ENCODE measurements around the gene OGA.

Gene OGA

DNA sequence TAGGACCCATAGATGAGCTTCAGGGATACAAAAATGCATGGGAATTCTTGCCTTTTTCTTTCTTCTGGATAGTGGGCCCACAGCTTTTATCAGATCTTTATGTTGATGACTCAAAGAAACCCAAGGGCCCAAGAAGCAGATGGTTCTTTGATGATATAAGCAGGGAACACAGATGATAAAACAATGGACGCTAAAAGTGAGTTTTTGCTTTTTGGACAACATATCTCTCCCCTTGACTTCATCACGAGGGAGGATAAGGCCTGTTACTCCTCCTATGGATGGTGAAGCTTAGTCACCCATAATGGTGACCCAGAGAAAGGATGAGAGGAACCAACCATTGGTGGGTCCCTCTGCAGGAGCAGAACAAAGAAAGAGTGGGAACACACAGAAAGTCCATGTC lies 6.5 kb upstream of the OGA start:
- Histone ChIP-seq H3K27me3 (ENCODE audit: control insufficient read depth, insufficient read depth, low read length) (no peaks in the 10 kb centered on the region), H3K9me3 (ENCODE audit: control insufficient read depth, insufficient read depth, low read length) (no peaks in the 10 kb centered on the region), H3K9ac (ENCODE audit: low read depth, low read length) (no peak overlapping the region), H3K4me1 (ENCODE audit: control insufficient read depth, insufficient read depth, low read length) (no peaks in the 10 kb centered on the region; the same call in 1 of the 2 replicates), H3K36me3 (ENCODE audit: control insufficient read depth, insufficient read depth, low read length) (0 out of 2 replicates have a peak, but pooled peaks cover 3% of the 10 kb centered on the region), H3K27ac (ENCODE audit: low read depth, low read length) (no peak overlapping the region), H3K4me3 (ENCODE audit: low read depth, low read length) (no peak overlapping the region)

DNA sequence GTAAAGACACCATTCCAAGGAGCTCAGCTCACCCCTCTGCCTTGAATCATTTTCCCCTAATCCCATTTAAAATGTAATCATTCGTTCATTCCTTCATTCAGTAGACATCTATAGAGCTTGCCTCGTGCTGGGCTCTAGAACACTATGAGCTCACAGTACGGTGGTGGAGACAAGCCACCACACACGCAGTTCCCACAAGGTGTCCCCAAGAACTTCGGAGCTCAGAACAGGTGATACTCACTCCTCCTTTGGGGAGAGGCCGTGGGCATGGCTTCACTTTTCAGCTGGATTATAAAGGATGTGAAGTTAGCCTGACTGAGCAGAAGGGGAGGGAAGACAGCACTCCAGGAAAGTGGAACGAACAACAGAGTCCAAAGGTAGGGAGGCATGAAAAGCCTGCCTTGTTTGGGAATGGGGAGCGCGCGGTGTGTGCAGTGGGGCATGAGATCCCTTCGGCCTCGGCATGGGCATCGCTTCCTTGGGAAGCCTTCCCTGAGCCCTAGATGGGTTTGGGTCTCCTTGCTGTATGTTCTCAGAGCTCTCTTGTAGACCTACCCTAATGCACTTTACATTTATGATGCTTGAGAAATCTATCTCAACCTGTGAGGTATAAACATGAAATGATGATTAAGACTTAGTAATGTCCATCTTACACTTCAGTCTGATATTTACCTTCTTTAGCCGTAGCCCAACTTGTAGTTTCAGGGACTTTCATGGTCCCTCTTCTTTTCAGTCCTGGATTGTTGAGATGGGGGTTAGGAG lies 809 bp upstream of the OGA start:
- H3K4me3 ChIP-seq (ENCODE audit: low read depth, low read length) = peak overlapping the region; percentile 97
- H3K9me3 ChIP-seq (ENCODE audit: control insufficient read depth, insufficient read depth, low read length) = no peaks in the 10 kb centered on the region
- H3K36me3 ChIP-seq (ENCODE audit: control insufficient read depth, insufficient read depth, low read length) = no peaks in the 10 kb centered on the region
- H3K4me1 ChIP-seq (ENCODE audit: control insufficient read depth, insufficient read depth, low read length) = peaks cover 15% of the 10 kb centered on the region; the same call in 1 of the 2 replicates
- H3K27ac ChIP-seq (ENCODE audit: low read depth, low read length) = peak overlapping the region; percentile 88
- H3K27me3 ChIP-seq (ENCODE audit: control insufficient read depth, insufficient read depth, low read length) = no peaks in the 10 kb centered on the region
- peak overlapping the region; percentile 61 for H3K9ac ChIP-seq (ENCODE audit: low read depth, low read length)

DNA sequence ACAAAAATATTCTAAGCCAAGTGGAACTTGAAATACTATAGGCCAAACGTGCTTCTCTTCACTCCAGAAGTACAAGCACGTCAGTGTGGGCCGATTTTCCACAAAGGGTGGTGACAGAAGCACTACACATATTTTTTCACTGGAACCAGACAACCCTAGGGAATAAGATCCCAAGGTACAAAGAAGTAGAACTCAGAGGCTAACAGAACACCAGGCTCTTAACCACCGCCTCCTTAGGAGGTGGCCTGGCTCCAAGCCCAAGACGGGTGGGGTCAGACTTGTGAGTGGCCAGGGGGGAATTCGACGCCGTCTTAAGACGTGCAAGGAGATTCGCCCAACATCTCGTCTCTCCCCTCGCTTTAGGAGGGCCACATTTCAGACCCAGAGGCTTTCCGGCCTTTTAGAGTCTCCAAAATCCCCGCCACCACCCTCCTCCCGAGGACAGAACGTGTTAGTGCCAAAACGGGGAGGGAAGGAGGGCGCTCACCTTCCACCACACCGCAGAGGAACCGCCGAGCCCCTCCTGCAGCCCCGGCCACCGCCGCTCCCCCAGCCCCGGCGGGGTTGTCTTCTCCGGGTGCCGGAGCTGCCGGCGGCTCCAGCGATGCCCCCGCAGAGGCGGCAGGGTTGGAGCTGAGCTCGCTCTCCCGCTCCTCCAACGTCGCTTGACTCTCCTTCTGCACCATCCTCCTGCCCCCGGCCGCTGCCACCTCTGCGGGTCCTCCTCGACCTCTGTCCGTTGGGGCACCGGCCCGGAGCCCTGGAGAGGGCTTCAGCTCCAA lies 716 bp downstream of the OGA start:
- peak overlapping the region; percentile 97 for H3K4me3 ChIP-seq (ENCODE audit: low read depth, low read length)

DNA sequence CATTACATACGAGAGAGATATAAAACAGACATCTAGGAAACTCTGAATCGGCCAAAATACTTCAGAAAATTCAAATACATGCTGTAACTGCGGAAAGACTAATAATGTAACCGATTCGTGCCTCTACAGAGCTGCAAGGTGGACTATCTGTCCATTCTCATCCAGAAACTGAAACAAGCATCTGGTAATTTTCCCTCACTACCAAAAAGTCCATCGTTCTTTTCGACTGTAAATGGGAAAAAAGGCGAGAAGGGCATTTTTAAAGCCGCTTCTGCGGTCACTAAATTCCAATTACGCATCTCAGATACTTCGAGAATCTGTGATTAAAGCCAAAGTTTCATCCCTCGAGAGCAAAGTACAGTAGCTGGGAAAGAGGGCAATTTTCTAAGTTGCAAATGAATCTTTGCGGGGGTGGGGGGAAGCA lies 1.3 kb downstream of the OGA start:
- Histone ChIP-seq H3K36me3 (ENCODE audit: control insufficient read depth, insufficient read depth, low read length) (peaks cover 17% of the 10 kb centered on the region), H3K27ac (ENCODE audit: low read depth, low read length) (peak overlapping the region; percentile 98), H3K9ac (ENCODE audit: low read depth, low read length) (peak overlapping the region; percentile 100), H3K4me3 (ENCODE audit: low read depth, low read length) (peak overlapping the region; percentile 97), H3K27me3 (ENCODE audit: control insufficient read depth, insufficient read depth, low read length) (no peaks in the 10 kb centered on the region), H3K4me1 (ENCODE audit: control insufficient read depth, insufficient read depth, low read length) (peaks cover 24% of the 10 kb centered on the region), H3K9me3 (ENCODE audit: control insufficient read depth, insufficient read depth, low read length) (no peaks in the 10 kb centered on the region)

More for the DNA sequence above, 716 bp downstream of the OGA start:
- peak overlapping the region; percentile 98 for H3K27ac ChIP-seq (ENCODE audit: low read depth, low read length)
- no peaks in the 10 kb centered on the region for H3K9me3 ChIP-seq (ENCODE audit: control insufficient read depth, insufficient read depth, low read length)
- H3K36me3 ChIP-seq (ENCODE audit: control insufficient read depth, insufficient read depth, low read length) = peaks cover 11% of the 10 kb centered on the region
- H3K9ac ChIP-seq (ENCODE audit: low read depth, low read length) = peak overlapping the region; percentile 100
- no peaks in the 10 kb centered on the region for H3K27me3 ChIP-seq (ENCODE audit: control insufficient read depth, insufficient read depth, low read length)
- H3K4me1 ChIP-seq (ENCODE audit: control insufficient read depth, insufficient read depth, low read length) = peaks cover 23% of the 10 kb centered on the region

DNA sequence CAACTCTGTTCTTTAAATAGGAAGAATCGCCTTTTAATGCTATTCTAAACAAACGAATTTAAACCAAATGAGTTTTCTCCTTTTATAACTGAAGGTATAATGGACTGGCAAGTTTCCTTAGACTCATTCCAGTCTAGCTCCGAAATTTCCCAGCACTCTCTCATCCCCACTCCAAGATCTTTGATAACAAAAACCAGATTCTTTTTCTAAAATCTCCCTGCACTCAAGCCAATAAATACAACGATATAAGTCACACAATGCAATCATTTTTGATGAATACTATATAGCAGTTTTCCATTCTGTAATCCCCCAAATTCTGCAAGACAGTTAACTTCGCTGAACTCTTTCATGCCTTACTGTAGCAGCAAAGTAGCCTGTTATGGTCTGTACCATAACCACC lies 1.9 kb downstream of the OGA start:
- H3K4me1 ChIP-seq (ENCODE audit: control insufficient read depth, insufficient read depth, low read length) = peaks cover 24% of the 10 kb centered on the region
- peak overlapping the region; percentile 7 for H3K27ac ChIP-seq (ENCODE audit: low read depth, low read length)
- H3K36me3 ChIP-seq (ENCODE audit: control insufficient read depth, insufficient read depth, low read length) = peaks cover 22% of the 10 kb centered on the region
- H3K9ac ChIP-seq (ENCODE audit: low read depth, low read length) = peak overlapping the region; percentile 100
- H3K4me3 ChIP-seq (ENCODE audit: low read depth, low read length) = peak overlapping the region; percentile 97
- no peaks in the 10 kb centered on the region for H3K9me3 ChIP-seq (ENCODE audit: control insufficient read depth, insufficient read depth, low read length)
- H3K27me3 ChIP-seq (ENCODE audit: control insufficient read depth, insufficient read depth, low read length) = no peaks in the 10 kb centered on the region

DNA sequence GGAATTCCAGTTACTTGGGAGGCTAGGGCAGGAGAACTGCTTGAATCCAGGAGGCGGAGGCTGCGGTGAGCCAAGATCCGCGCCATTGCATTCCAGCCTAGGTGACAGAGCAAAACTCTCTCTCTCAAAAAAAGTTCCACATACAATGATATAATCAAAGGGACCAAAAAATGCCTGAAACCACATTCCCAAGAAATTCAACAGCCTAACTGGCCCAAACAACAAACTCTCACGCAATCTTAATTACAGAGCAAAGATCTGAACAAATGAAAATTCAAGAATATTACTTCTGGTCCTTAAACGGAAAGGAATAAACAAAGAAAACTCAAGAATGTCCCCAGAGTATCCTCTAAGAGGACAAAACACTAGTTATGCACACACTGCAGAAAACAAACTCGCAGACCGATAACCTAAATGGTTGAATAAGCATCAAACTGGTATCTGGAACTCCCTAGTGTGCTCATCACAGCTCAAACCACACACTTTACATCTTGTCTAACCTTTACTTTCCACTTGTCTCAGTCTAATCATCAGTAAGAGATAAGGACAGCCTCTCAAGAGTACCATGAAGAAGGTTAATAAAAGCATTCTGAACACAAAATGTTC lies 3.7 kb downstream of the OGA start:
- Histone ChIP-seq H3K27ac (ENCODE audit: low read depth, low read length) (no peak overlapping the region), H3K9me3 (ENCODE audit: control insufficient read depth, insufficient read depth, low read length) (no peaks in the 10 kb centered on the region), H3K9ac (ENCODE audit: low read depth, low read length) (no peak overlapping the region), H3K4me1 (ENCODE audit: control insufficient read depth, insufficient read depth, low read length) (peaks cover 24% of the 10 kb centered on the region), H3K27me3 (ENCODE audit: control insufficient read depth, insufficient read depth, low read length) (no peaks in the 10 kb centered on the region), H3K4me3 (ENCODE audit: low read depth, low read length) (peak overlapping the region; percentile 97), H3K36me3 (ENCODE audit: control insufficient read depth, insufficient read depth, low read length) (peaks cover 40% of the 10 kb centered on the region)

DNA sequence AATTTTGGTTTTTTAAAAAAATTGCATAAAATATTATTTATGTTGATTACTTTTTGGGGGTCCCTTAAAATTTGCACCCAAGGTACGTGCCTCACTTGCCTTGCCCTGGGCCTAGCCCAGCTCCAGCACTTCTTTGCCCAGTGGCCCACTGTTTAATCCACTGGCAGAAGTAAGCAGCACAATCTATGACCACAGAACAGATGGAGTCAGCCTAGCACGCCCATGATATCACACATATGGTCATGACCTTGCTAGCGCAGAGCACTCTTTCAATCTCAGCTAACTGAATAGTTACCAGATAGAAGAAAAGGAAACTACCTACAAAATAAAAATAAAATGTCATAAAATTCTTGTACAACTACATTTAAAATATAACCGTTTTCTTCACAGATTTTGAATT lies 5.6 kb downstream of the OGA start:
- H3K27ac ChIP-seq (ENCODE audit: low read depth, low read length) = no peak overlapping the region
- peaks cover 60% of the 10 kb centered on the region for H3K36me3 ChIP-seq (ENCODE audit: control insufficient read depth, insufficient read depth, low read length)
- no peaks in the 10 kb centered on the region for H3K27me3 ChIP-seq (ENCODE audit: control insufficient read depth, insufficient read depth, low read length)
- peaks cover 20% of the 10 kb centered on the region for H3K4me1 ChIP-seq (ENCODE audit: control insufficient read depth, insufficient read depth, low read length)
- H3K9me3 ChIP-seq (ENCODE audit: control insufficient read depth, insufficient read depth, low read length) = no peaks in the 10 kb centered on the region
- H3K4me3 ChIP-seq (ENCODE audit: low read depth, low read length) = no peak overlapping the region
- no peak overlapping the region for H3K9ac ChIP-seq (ENCODE audit: low read depth, low read length)

DNA sequence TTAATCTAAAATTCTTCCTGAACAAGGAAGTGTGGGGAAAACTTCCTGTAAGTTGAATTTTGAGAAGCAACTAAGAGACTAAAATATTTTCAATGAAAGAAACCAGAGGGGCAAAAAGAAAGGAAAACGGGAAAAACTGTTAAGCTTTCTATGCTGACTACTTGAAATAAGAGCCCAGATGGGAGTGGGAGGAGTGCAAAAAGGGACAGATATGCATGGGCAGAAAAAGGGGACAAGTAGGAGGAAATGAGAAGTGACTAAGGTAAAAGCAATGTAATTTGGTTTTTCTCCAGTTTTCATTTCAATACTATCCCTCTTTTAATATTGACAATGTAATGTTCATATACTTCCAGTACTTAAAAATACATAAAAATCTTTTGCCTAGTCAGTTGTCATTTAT lies 11.1 kb downstream of the OGA start:
- Histone ChIP-seq H3K4me1 (ENCODE audit: control insufficient read depth, insufficient read depth, low read length) (no peaks in the 10 kb centered on the region), H3K36me3 (ENCODE audit: control insufficient read depth, insufficient read depth, low read length) (peaks cover 95% of the 10 kb centered on the region), H3K4me3 (ENCODE audit: low read depth, low read length) (no peak overlapping the region), H3K27ac (ENCODE audit: low read depth, low read length) (no peak overlapping the region), H3K27me3 (ENCODE audit: control insufficient read depth, insufficient read depth, low read length) (no peaks in the 10 kb centered on the region), H3K9ac (ENCODE audit: low read depth, low read length) (no peak overlapping the region), H3K9me3 (ENCODE audit: control insufficient read depth, insufficient read depth, low read length) (no peaks in the 10 kb centered on the region)

DNA sequence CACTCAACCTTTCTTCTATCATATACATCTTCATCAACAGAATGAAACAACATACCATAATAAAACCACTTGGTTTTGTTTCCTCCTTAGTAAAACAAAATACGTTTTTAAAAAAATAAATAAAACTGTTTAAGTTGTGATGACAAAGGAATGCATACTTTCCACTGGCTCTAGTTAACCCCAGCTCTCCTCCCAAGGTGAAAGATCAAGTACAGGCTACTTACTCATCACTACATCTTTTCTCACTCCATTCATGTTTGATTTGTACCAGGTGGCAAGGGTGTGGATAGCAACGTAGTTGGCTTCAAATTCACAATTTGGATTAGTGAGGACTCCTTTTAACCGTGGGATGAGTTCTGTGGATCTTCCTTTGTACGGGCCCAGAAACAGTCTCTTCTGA lies 14.7 kb downstream of the OGA start:
- Histone ChIP-seq H3K4me3 (ENCODE audit: low read depth, low read length) (no peak overlapping the region), H3K9me3 (ENCODE audit: control insufficient read depth, insufficient read depth, low read length) (no peaks in the 10 kb centered on the region), H3K36me3 (ENCODE audit: control insufficient read depth, insufficient read depth, low read length) (peaks cover 96% of the 10 kb centered on the region), H3K9ac (ENCODE audit: low read depth, low read length) (no peak overlapping the region), H3K4me1 (ENCODE audit: control insufficient read depth, insufficient read depth, low read length) (no peaks in the 10 kb centered on the region), H3K27me3 (ENCODE audit: control insufficient read depth, insufficient read depth, low read length) (no peaks in the 10 kb centered on the region), H3K27ac (ENCODE audit: low read depth, low read length) (no peak overlapping the region)

DNA sequence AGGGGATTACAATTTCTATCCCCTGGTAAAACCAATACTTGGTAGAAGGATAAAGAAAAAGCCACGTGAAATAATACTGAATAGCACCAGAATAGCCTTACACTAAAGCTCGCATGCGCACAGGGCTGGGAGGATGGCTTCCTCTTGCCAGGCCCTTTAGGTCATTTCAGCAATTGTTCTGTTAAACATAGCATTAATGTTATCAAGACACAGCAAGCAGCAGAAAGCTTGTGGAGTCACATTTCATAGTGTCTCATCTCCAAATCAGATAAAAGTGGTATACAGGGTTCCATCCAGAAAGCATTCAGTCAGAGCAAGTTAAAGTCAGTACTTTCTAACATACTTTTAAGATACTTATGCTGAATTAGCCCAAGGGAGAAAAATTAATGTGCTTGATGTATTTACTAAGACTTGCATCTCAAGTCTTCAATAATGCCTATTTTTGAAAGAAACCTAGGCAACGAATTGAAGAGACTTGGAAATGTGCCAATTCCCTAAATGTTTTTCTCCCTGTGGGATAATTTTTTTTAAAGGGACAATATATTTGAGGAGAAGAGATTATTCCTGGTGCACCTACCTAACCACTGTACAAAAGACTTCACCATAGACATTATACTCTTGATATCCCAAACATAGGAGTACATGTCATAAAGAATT lies 20.7 kb downstream of the OGA start:
- H3K9ac ChIP-seq (ENCODE audit: low read depth, low read length) = no peak overlapping the region
- no peak overlapping the region for H3K4me3 ChIP-seq (ENCODE audit: low read depth, low read length)
- H3K27me3 ChIP-seq (ENCODE audit: control insufficient read depth, insufficient read depth, low read length) = no peaks in the 10 kb centered on the region
- no peaks in the 10 kb centered on the region for H3K4me1 ChIP-seq (ENCODE audit: control insufficient read depth, insufficient read depth, low read length)
- H3K27ac ChIP-seq (ENCODE audit: low read depth, low read length) = no peak overlapping the region
- H3K36me3 ChIP-seq (ENCODE audit: control insufficient read depth, insufficient read depth, low read length) = peaks cover 98% of the 10 kb centered on the region
- no peaks in the 10 kb centered on the region for H3K9me3 ChIP-seq (ENCODE audit: control insufficient read depth, insufficient read depth, low read length)
